AG08395 (cell line): ENCODE results near the gene RPL41.

Source experiments
- DNase-seq: peaks from one replicate; pipeline ENCODE4 v3.0.0; 2012; ENCODE audit warnings: mixed read lengths, low spot score

RPL41 gene

GRCh38 chr12:56127888-56128669 is 11.6 kb downstream of the RPL41 start, which contains the start of gene ESYT1:
TSS of gene ESYT1 (plus strand) at chr12:56128267. CDS start at chr12:56128320, 53 bp downstream.
- DNase-seq, result peak; percentile 98

DNA sequence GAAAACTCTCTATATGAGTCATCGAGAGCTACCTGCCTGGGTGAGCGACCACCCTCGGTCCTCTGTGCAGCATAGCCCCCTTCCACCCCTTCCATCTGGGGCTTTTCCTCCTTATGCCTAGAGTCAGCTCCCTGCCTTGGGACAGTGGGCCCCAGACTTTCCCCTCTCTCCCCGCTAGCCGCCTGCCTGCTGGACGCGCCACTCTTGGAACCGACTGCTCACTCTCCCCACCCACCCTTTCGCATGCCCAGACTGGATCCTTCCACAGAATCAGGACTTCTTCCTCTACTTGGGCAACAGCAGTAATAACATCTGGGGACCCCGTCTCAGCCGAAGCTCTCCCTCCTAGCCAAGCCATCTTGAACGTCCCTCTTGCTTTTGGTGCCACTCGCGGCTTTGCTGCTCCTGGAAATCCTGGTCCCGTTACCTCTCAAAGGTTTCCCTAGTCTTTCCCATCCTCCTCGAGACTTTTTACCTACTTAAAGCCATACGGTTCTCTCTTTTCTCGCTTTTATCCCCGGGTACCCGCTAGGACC is 12.3 kb downstream of the RPL41 start:
- no peak for DNase-seq

DNA sequence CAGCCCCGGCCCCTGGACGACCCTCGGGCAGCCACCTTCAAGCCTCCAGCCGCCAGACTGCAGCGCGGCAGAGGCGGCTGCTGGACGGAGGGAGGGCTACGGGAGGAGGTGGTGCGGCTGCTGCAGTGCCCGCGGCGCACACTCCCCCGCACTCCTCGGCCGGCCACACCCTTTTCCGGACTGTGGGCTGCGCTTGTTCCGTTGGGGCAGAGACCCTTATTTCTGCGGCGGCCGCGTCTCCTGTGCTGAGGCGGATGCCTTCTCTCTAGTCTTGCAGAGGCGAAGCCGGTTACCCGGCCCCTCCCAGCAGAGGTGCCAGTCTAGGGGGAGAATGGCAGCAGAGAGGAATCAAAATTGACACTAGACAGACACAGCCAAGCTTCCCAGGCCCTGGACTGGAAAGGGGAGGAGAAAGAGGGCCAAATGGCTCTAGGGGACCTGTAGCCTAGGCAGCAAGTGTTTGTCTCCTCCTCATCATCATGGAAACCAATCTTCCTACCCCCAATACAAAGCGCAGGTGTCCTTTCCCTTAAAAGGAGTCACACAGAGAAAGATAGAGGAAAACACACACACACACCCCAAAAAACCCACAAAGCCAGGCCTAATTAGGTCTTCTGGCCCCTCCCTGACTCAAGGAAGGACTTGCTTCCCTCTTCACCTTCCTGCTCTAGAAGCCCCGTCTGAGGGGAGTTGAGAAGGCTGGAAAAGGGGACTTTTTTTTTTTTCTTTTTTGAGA is 12.9 kb downstream of the RPL41 start:
- peak; percentile 58 for DNase-seq

DNA sequence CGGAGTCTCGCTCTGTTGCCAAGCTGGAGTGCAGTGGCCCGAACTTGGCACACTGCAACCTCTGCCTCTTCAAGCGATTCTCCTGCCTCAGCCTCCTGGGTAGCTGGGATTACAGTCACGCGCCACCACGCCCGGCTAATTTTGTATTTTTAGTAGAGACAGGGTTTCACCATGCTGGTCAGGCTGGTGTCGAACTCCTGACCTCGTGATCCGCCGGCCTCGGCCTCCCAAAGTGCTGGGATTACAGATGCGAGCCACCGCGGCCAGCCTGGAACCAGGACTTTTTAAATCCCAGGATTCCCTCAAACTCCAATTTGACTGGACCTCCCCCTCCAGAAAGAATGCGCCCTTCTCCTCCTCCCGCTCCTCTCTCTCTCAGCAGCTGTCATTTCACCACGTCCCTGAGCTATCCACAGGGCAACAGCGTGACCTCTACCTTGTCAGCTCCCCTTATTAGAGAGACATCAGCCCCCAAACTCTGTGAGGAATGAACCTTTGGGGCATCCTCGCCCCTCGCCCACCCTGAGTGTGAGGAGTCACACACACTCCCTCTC is 13.6 kb downstream of the RPL41 start:
- DNase-seq, result no peak

DNA sequence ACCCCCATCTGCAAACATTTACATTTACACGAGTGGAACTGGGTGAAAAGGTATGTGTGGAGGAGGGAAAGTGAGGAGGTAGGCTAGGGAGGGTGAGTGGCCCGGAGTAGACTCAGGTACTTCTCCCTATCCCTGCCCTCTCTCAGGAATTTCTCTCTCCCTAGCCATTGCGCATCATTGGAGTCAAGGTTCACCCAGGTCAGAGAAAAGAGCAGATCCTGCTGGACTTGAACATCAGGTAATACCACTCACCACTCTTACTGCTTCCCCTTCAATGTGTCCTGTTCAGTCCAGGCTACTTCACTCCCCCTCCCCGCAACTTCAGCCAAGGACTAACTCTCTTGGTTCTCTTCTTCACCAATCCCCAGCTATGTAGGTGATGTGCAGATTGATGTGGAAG is 14.4 kb downstream of the RPL41 start:
- no peak for DNase-seq

GRCh38 chr12:56134897-56135296 is 18.5 kb downstream of the RPL41 start:
- DNase-seq, result no peak

GRCh38 chr12:56137853-56138571 is 21.6 kb downstream of the RPL41 start:
- DNase-seq, result no peak

DNA sequence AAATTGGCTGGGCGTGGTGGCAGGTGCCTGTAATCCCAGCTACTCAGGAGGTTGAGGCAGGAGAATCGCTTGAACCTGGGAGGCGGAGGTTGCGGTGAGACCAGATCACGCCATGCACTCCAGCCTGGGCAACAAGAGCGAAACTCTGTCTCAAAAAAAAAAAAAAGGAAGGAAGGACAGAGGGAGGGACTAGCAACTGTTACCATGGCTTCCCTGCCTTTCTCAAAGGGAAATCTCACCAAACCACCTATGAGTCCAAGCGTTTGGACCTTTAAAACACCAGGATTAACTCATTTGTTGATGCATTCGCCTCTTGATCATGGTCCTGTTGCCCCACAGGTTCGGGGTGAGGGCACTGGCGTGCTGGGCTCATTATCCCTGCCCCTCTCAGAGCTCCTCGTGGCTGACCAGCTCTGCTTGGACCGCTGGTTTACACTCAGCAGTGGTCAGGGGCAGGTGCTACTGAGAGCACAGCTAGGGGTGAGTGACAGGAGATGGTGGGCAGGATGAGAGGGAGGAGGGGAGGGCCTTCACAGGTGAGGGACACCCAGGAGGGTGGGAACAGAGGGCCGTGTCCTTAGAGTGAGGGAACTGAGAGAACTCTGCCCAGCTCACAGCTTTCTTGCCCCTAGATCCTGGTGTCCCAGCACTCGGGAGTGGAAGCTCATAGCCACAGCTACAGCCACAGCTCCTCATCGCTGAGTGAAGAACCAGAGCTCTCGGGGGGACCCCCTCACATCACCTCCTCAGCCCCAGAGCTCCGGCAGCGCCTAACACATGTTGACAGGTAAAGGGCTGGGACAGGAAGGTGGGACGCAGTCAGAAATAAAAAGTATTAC is 25.7 kb downstream of the RPL41 start:
- DNase-seq, result no peak

DNA sequence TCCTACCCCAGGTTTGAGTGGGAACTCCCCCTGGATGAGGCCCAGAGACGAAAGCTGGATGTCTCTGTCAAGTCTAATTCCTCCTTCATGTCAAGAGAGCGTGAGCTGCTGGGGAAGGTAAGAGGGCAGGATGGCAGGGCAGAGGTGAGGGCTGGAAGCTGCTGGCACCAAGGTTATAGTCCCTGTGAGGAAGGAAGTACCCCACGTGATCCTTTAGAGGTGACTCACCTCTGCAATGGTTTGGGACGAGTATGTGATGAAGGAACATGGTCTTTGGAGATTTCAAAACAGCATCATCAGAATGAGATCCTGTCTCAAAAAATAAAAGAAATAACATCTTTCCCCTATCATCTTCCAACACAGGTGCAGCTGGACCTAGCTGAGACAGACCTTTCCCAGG is 26.8 kb downstream of the RPL41 start:
- no peak for DNase-seq

- no peak for DNase-seq
Measured at GRCh38 chr12:56143870-56144269, 27.4 kb downstream of the RPL41 start.

DNA sequence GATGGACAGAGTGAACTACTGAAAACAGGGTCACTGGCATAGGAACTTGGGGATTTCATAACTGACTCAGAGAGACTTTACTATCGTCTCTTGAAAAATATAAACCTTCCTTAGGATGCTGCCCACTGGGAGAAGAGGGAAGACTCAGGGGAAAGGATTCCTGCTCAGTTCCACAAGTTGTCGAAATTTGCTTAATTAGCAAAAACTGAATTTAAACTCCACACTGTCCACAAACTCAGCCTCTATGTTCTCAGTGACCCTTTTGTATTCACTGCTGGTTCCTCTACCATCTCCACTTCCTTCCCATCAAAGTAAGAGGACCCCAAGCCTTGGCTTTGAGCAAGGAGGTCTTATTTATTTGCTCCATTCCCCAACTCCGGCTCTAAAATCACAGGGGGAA is 28.8 kb downstream of the RPL41 start:
- no peak for DNase-seq

- no peak for DNase-seq
Measured at GRCh38 chr12:56146492-56147460, 30.3 kb downstream of the RPL41 start.

GRCh38 chr12:56150563-56150962 is 34.1 kb downstream of the RPL41 start:
- no peak for DNase-seq

GRCh38 chr12:56151672-56152131 is 35.3 kb downstream of the RPL41 start:
- no peak for DNase-seq

DNA sequence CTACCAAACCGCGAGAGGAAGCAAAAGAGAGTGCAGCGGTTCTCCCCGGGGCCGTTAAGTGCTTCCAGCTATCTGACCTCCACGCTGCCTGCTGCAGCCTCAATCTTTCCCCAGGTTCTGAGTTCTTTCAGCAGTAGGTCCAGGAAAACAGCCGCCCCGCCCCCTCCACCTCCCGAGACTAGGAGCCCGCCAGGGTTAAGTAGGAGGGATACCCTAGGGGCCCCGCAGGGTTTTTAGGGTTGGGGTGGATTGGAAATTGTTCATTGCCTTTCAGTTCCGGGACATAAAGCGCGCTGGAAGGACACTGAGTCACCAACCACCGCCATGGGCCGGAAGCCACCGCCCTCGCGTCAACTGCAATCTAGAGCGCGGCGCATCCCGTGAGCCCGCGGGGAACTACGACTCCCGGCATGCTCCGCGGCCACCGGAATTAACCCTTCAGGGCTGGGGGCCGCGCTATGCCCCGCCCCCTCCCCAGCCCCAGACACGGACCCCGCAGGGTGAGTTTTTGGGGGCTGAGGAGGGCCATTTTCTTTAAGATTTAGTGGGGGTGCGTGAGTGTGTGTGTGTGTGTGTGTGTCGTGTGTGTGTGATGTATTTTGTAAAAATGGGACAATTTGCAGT is 35.8 kb downstream of the RPL41 start, which contains the start of gene MYL6B:
Gene MYL6B, plus strand, starts transcription at position 456 of the 624 bp plus-strand sequence. CDS start 1,332 bp downstream, outside the sequence.
- DNase-seq, result peak; percentile 95

DNA sequence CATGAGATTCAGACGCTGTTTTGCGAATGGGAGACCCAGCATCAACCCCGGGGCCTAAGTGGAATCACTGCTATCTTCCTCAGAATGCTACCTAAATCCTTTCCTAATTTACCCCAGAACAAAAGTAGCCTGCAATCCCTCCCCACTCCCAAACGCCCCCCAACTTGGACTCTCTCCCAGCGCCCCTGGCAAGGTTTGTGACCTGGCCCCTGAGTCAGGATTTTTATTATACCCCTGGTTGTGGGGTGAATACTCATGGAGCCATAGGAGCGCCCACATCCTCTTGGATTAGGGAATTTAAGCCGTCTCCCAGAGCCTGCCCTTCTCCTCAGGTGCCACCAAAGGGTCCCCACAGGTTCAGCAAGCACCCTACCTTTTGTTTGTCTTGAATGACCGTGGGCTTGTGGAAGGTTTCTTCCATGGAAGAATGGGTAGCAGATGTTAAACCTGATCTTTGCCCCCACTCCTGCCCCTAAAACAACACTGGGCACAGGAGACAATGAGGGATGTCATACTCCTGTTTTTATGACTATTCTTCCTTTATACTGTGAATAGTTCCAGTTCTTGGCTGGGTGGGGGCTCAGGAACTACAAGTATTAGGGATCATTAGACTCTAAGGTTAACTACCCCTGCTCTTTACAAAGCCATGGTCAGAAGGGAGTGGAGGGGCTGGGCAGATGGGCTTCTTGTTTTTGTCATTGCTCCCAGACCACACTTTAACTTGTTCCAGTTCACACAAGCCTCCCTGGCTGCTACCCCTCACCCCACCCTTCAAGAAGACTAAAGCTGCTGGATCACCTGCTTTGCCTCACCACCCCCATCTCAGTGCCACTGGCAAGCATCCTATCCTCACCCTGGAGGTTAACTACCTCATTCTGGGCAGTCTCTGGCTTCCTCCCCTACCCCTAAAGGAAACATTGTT is 36.6 kb downstream of the RPL41 start:
- DNase-seq, result no peak

GRCh38 chr12:56153678-56154065 is 37.2 kb downstream of the RPL41 start:
- DNase-seq, result no peak

GRCh38 chr12:56154246-56154771 is 37.9 kb downstream of the RPL41 start:
- no peak for DNase-seq
